ENCODE data around the gene MBOAT2. TPM values are rescaled to one million over a fixed set of nuclear protein-coding genes. Genes with fewer than 3 reads are reported as not detected.

The MBOAT2 gene
- total and polyA plus RNA-seq, 3 donors from 2014 or later, result 21.2 to 24.8 (median 24.2) TPM

DNA sequence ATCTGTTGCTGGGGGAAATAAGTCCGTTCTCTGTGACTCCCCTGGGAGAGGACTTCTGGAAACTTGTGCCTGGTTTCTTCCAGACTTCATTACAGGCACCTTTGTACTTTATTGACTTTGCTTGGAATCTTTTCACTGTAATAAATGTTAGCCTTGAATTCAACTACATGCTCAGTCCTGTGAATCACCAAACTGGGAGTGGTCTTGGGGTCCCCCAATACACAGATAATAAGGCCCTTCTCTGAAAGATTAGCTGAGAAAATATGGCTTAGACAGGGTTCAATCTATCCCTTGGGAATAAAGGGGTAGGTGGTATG is 117.3 kb downstream of the MBOAT2 start:
- Histone ChIP-seq H3K4me1 (no peaks in the 10 kb centered on the region), H3K36me3 (ENCODE audit: low read depth, missing control alignments) (no peaks in the 10 kb centered on the region), H3K9me3 (no peaks in the 10 kb centered on the region), H3K27ac (no peak overlapping the region), H3K27me3 (no peaks in the 10 kb centered on the region), H3K4me3 (no peak overlapping the region)
- intact Hi-C loops (cut with DNase I; ENCODE audit: low total_unique reads), result no loop called here
- TF ChIP-seq, protein P1, sequence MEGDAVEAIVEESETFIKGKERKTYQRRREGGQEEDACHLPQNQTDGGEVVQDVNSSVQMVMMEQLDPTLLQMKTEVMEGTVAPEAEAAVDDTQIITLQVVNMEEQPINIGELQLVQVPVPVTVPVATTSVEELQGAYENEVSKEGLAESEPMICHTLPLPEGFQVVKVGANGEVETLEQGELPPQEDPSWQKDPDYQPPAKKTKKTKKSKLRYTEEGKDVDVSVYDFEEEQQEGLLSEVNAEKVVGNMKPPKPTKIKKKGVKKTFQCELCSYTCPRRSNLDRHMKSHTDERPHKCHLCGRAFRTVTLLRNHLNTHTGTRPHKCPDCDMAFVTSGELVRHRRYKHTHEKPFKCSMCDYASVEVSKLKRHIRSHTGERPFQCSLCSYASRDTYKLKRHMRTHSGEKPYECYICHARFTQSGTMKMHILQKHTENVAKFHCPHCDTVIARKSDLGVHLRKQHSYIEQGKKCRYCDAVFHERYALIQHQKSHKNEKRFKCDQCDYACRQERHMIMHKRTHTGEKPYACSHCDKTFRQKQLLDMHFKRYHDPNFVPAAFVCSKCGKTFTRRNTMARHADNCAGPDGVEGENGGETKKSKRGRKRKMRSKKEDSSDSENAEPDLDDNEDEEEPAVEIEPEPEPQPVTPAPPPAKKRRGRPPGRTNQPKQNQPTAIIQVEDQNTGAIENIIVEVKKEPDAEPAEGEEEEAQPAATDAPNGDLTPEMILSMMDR (IDR thresholded peaks at IDR 0.05), result no peak
- TF ChIP-seq POLR2A (IDR thresholded peaks at IDR 0.05), result no peak
- WGBS, 2 donors, result 85 to 92% methylated on average over 1 of the region's 1 CpG
- DNase-seq, result no peak

DNA sequence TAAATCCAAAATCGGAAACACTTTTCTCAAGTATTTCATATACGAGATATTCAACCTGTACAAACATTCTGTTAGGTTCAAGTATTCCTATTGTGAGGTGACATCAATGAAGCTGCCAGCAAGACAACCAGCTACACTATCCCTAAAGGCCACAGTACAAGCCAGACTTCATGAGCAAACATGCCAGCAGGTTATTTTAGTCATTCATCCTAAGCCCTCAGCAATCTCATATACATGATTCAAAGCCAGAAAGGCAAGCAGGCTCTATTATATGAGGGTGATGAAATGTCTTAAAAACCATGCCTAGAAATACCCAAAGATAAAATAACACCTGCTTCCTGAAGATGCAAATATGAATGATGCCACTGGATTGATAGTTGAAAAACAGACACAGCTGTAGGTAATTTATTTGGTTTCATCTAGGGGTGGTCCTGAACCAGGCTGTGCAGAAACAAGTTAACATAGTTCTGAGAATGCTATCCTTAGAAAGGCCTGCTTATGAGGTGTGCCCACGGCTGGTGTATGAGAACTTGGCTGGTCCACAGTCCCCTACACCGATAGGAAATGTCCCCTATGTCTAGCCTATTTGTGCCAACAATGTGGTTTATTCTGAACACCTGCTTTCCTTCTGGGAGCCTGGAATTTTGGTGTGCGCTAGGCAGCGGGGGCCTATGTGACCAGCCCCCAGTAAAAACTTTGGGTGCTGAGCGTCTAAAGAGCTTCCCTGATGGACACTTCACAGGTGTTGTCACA is 117.9 kb downstream of the MBOAT2 start:
- Histone ChIP-seq H3K9me3 (no peaks in the 10 kb centered on the region), H3K27ac (no peak overlapping the region), H3K4me1 (no peaks in the 10 kb centered on the region), H3K36me3 (ENCODE audit: low read depth, missing control alignments) (no peaks in the 10 kb centered on the region), H3K27me3 (no peaks in the 10 kb centered on the region), H3K4me3 (no peak overlapping the region)
- WGBS, 2 donors, result 95% methylated on average over 7 of the region's 7 CpGs
- no peak for DNase-seq
- no peak for TF ChIP-seq POLR2A (IDR thresholded peaks at IDR 0.05)
- TF ChIP-seq, protein P1 (IDR thresholded peaks at IDR 0.05), result no peak
- intact Hi-C loops (cut with DNase I; ENCODE audit: low total_unique reads), result no loop called here

DNA sequence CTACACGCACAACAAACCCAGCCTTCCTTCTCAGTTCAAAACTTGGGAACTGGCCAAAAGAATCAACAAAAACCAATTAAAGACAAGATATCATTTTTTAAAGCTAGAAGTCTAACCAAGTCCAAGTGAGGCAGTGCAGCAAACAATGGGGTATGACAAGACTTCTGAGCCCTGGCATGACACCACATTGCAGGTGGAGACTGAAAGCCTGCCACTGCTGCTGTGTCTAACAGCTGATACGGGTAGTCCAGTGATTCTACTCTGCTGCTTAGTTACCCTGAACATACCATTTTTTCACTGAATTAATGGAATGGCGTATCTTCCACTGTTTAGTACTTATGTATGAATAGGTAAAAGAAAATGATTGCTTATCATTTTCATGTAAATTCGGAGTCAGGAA is 118.7 kb downstream of the MBOAT2 start:
- no peak for DNase-seq
- 91 to 99% methylated on average over 4 of the region's 4 CpGs for WGBS, 2 donors

DNA sequence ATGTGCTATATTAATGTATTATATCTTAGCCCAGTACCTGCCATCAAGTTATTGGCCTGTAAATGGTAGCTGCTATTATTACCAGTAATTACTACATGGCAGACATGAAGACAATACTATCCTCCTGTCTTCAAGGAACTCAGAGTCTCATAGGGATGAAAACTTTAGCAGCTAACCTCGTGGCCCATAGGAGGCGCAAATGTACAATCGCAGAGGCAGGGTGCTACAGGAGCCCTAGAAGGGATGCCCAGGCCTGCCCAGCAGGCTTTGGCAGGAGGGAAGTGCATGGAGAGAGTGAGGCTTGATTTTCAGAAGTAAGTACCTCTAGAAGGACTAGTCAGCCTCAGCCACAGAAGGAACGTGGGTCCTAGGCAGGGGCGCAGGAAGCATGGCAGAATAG is 121.4 kb downstream of the MBOAT2 start:
- no peak for TF ChIP-seq POLR2A (IDR thresholded peaks at IDR 0.05)
- TF ChIP-seq, protein P1 (IDR thresholded peaks at IDR 0.05), result no peak
- Histone ChIP-seq H3K27me3 (no peaks in the 10 kb centered on the region), H3K27ac (no peak overlapping the region), H3K36me3 (ENCODE audit: low read depth, missing control alignments) (no peaks in the 10 kb centered on the region), H3K4me3 (no peak overlapping the region), H3K4me1 (no peaks in the 10 kb centered on the region), H3K9me3 (no peaks in the 10 kb centered on the region)
- DNase-seq, result no peak
- 78 to 83% methylated on average over 5 of the region's 5 CpGs for WGBS, 2 donors
- intact Hi-C loops (cut with DNase I; ENCODE audit: low total_unique reads), result no loop called here

More for the DNA sequence above, 118.7 kb downstream of the MBOAT2 start:
- Histone ChIP-seq H3K27ac (no peak overlapping the region), H3K27me3 (no peaks in the 10 kb centered on the region), H3K4me3 (no peak overlapping the region), H3K9me3 (no peaks in the 10 kb centered on the region), H3K4me1 (no peaks in the 10 kb centered on the region), H3K36me3 (ENCODE audit: low read depth, missing control alignments) (no peaks in the 10 kb centered on the region)
- TF ChIP-seq POLR2A (IDR thresholded peaks at IDR 0.05), result no peak
- TF ChIP-seq, protein P1 (IDR thresholded peaks at IDR 0.05), result no peak
- intact Hi-C loops (cut with DNase I; ENCODE audit: low total_unique reads), result no loop called here

DNA sequence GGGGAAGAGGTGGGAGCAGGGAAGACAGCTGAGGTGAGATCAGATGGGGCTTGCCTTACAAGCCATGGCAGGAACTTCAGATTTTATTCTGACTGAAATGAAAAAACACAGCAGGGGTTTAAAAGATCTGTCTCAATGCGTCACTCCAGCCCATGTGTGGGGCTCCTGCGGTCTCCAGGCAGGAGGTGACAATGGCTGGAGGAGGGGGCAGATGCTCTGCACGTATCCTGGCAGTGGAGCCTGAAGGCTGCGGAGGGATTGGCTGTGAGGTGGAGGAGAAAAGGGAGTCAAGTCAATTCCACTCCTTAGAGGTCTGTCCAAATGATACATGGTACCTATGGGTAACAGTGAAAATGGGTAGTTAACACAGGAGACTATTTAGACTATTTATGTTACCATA is 125.6 kb downstream of the MBOAT2 start:
- H3K36me3 ChIP-seq (ENCODE audit: low read depth, missing control alignments), result no peaks in the 10 kb centered on the region
- H3K27me3 ChIP-seq, result no peaks in the 10 kb centered on the region
- no peak overlapping the region for H3K4me3 ChIP-seq
- no peak overlapping the region for H3K27ac ChIP-seq
- intact Hi-C loops (cut with DNase I; ENCODE audit: low total_unique reads), result no loop called here
- no peak for DNase-seq
- H3K4me1 ChIP-seq, result no peaks in the 10 kb centered on the region
- H3K9me3 ChIP-seq, result no peaks in the 10 kb centered on the region
- WGBS, 2 donors, result 94 to 95% methylated on average over 4 of the region's 4 CpGs
- TF ChIP-seq, protein P1 (IDR thresholded peaks at IDR 0.05), result no peak
- no peak for TF ChIP-seq POLR2A (IDR thresholded peaks at IDR 0.05)

All from testis (tissue), 3 donors.